Measurements from ENCODE around the gene LEF1.

Gene LEF1

GRCh38 chr4:108097990-108098553 is 70.7 kb downstream of the LEF1 start:
- H3K27me3 ChIP-seq (ENCODE audit: insufficient read depth, poor library complexity, severe bottlenecking) = no peaks in the 10 kb centered on the region
- TF ChIP-seq CTCF (IDR thresholded peaks at IDR 0.05; ENCODE audit: poor library complexity, severe bottlenecking) = no peak
- no peaks in the 10 kb centered on the region for H3K4me1 ChIP-seq (ENCODE audit: insufficient read depth, poor library complexity, severe bottlenecking)
- no peaks in the 10 kb centered on the region for H3K9me3 ChIP-seq (ENCODE audit: severe bottlenecking)
- H3K36me3 ChIP-seq (ENCODE audit: low read depth) = no peaks in the 10 kb centered on the region
- ATAC-seq (ENCODE audit: low read depth) = no peak
- no peak overlapping the region for H3K4me3 ChIP-seq (ENCODE audit: severe bottlenecking)
- H3K27ac ChIP-seq (ENCODE audit: poor library complexity, severe bottlenecking) = no peak overlapping the region
- DNase-seq (ENCODE audit: low spot score) = no peak

GRCh38 chr4:108094923-108095482 is 73.7 kb downstream of the LEF1 start:
- TF ChIP-seq CTCF (IDR thresholded peaks at IDR 0.05; ENCODE audit: poor library complexity, severe bottlenecking) = no peak
- Histone ChIP-seq H3K4me3 (ENCODE audit: severe bottlenecking) (no peak overlapping the region), H3K27me3 (ENCODE audit: insufficient read depth, poor library complexity, severe bottlenecking) (no peaks in the 10 kb centered on the region), H3K4me1 (ENCODE audit: insufficient read depth, poor library complexity, severe bottlenecking) (no peaks in the 10 kb centered on the region), H3K36me3 (ENCODE audit: low read depth) (no peaks in the 10 kb centered on the region), H3K9me3 (ENCODE audit: severe bottlenecking) (no peaks in the 10 kb centered on the region), H3K27ac (ENCODE audit: poor library complexity, severe bottlenecking) (no peak overlapping the region)
- DNase-seq (ENCODE audit: low spot score) = no peak
- ATAC-seq (ENCODE audit: low read depth) = no peak

GRCh38 chr4:108094131-108094530 is 74.6 kb downstream of the LEF1 start:
- Histone ChIP-seq H3K36me3 (ENCODE audit: low read depth) (no peaks in the 10 kb centered on the region), H3K27ac (ENCODE audit: poor library complexity, severe bottlenecking) (no peak overlapping the region), H3K4me3 (ENCODE audit: severe bottlenecking) (no peak overlapping the region), H3K27me3 (ENCODE audit: insufficient read depth, poor library complexity, severe bottlenecking) (peaks cover 4% of the 10 kb centered on the region), H3K4me1 (ENCODE audit: insufficient read depth, poor library complexity, severe bottlenecking) (no peaks in the 10 kb centered on the region), H3K9me3 (ENCODE audit: severe bottlenecking) (no peaks in the 10 kb centered on the region)
- DNase-seq (ENCODE audit: low spot score) (no peak), ATAC-seq (ENCODE audit: low read depth) (no peak)
- no peak for TF ChIP-seq CTCF (IDR thresholded peaks at IDR 0.05; ENCODE audit: poor library complexity, severe bottlenecking)

- no peak for TF ChIP-seq CTCF (IDR thresholded peaks at IDR 0.05; ENCODE audit: poor library complexity, severe bottlenecking)
- Histone ChIP-seq H3K27ac (ENCODE audit: poor library complexity, severe bottlenecking) (no peak overlapping the region), H3K9me3 (ENCODE audit: severe bottlenecking) (no peaks in the 10 kb centered on the region), H3K36me3 (ENCODE audit: low read depth) (no peaks in the 10 kb centered on the region), H3K4me1 (ENCODE audit: insufficient read depth, poor library complexity, severe bottlenecking) (no peaks in the 10 kb centered on the region), H3K27me3 (ENCODE audit: insufficient read depth, poor library complexity, severe bottlenecking) (peaks cover 4% of the 10 kb centered on the region), H3K4me3 (ENCODE audit: severe bottlenecking) (no peak overlapping the region)
- ATAC-seq (ENCODE audit: low read depth) (no peak), DNase-seq (ENCODE audit: low spot score) (no peak)
These were observed 76.4 kb downstream of the LEF1 start for GRCh38 chr4:108092288-108092687.

- Histone ChIP-seq H3K9me3 (ENCODE audit: severe bottlenecking) (no peaks in the 10 kb centered on the region), H3K4me1 (ENCODE audit: insufficient read depth, poor library complexity, severe bottlenecking) (no peaks in the 10 kb centered on the region), H3K4me3 (ENCODE audit: severe bottlenecking) (no peak overlapping the region), H3K36me3 (ENCODE audit: low read depth) (no peaks in the 10 kb centered on the region), H3K27ac (ENCODE audit: poor library complexity, severe bottlenecking) (no peak overlapping the region), H3K27me3 (ENCODE audit: insufficient read depth, poor library complexity, severe bottlenecking) (peaks cover 4% of the 10 kb centered on the region)
- ATAC-seq (ENCODE audit: low read depth) (no peak), DNase-seq (ENCODE audit: low spot score) (no peak)
- no peak for TF ChIP-seq CTCF (IDR thresholded peaks at IDR 0.05; ENCODE audit: poor library complexity, severe bottlenecking)
These were observed 81.3 kb downstream of the LEF1 start for GRCh38 chr4:108087293-108087967.

Data from RWPE2 (cell line).